T-helper 2 cell (primary cell): ENCODE measurements around the gene HDGFL3.
"Not testable (repeated sequence)": the region's sequence is repeated elsewhere in the genome, so short reads cannot be mapped to it uniquely, and the experiment has no call there.

Experiments used
- DNase-seq, 5 experiments: peaks; one replicate each; pipeline versions ENCODE4 v3.0.0 to v3.0.0-alpha.2; 2012 to 2022

The HDGFL3 gene

DNA sequence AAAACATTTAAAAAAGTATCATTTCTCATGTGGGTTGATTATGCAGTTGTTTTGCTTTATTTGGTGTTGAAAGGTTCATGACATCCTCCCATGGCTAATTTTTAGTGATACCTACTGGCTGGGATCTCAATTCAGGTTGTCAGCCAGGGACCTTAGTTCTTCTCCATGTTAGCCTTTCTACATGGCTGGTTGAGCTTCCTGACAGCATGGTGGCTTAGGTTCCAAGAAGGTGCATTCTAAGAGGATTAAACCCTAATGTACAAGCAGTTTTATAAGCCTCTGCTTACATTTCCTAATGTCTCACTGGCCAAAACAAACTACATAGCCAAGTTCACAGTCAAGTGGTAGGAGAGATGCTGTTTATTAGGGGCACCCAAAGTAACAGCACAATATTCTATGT lies 109.5 kb downstream of the HDGFL3 start:
- no peak for DNase-seq

DNA sequence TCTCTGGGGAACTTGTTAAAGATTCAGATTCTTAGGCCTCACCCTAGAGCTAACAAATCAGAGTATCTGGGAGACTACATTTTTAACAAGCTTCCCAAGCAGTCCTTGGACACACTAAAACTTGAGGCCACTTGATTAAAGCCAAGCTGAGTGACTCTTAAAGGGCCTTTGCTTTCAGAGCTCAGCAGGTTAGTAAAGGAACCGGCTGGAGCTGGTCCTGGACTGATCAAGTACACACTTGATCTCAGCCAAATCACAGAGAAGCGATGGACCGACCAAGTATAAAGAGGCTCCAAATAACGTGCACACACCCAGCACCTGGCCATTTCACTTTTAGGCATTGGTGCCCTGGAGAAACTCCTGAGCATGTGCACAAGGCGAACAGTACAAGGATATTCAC lies 113.0 kb downstream of the HDGFL3 start:
- no peak for DNase-seq

DNA sequence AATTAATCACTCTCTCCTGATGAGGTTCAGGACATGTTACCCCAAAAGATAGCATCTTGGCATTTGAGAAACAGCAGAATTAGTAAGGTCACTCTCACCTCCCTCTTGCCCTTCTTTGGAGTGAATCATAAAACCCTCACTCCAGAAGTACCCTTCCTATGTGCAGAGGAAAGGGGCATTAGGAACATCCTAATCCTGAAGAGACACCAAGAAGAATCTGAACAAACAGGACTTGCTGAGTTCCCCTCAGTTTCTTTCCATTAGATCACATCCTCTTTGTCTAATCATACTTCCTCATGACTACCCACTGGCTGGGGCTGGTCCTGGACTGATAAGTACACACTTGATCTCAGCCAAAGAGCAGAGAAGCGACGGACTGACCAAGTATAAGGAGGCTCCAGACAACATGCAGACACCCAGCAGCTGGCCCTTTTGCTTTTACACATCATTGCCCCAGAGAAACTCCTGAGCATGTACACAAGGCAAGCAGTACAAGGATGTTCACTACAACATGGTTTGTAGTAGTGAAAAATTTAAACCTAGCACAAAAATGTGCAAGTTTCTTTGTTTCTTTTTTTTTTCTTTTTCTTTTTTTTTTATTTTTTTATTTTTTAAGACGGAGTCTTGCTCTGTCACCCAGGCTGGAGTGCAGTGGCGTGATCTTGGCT lies 115.2 kb downstream of the HDGFL3 start:
- no peak for DNase-seq

DNA sequence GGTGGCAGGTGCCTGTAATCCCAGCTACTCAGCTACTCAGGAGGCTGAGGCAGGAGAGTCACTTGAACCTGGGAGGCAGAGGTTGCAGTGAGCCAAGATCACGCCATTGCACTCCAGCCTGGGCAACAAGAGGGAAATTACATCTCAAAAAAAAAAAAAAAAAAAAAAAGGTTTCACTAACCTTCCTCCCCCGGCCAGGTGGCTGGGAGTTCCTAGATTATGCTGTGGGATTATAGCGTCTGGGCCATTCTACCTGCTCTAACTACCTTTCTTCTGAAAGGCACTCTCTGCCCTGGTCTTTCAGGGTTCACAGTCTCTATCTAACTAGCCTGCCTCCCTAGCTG lies 115.7 kb downstream of the HDGFL3 start:
- DNase-seq: not testable (repeated sequence)

DNA sequence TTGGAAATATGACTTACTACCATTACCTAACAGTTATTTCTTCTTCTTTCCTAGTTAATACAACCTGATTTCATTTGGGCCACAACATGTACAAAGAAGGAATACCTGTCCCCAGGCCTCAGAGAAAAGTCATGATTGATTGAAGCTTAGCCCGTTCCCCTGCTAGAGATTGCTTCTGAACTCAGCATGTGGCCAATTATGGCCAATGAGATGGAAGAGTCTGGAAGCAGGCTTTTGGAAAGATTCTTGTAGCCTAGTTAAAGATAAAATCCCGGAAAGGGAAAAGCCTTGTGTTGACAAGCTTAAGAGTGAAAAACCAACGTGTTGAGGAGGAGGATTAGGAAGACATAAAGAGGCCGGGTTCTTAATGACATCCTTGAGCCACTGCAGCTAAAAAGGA lies 117.2 kb downstream of the HDGFL3 start:
- DNase-seq: no peak

DNA sequence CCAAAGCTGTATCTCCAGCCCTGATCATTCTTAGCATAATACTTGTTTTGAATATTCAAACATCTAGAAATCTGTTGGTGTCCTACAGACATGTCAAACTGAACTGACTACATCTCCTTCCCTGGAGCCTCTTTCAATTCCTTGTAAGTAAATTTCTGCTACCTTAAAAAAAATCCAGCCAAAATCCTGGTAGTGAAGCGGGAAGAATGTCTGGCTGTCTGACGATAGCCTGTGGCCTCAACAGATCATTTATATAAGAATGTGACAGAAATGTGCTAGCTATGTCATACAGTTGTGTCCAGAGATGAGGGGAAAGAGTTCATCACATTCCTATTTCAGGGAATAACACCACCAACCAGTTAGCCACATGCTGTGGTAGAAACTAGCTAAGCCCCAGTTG lies 118.7 kb downstream of the HDGFL3 start:
- DNase-seq: no peak

DNA sequence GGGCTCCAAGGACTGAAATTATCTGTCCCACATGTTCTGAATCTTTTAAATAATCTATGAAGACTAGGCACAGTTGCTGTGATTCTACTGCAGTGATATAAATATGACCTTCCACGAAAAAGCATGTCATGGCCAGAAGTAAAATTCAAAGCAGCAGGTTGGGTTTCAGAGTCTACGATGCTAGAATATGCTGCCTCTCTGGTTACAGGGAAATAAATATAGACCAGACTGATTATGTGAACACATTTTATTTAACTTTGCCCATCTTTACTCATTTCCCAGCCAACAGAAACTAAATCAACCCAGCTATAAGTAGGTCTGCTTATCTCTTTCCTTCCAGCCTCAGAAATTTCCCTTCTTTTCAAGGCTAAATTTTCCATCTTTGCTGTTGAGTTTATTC lies 120.0 kb downstream of the HDGFL3 start:
- no peak for DNase-seq

DNA sequence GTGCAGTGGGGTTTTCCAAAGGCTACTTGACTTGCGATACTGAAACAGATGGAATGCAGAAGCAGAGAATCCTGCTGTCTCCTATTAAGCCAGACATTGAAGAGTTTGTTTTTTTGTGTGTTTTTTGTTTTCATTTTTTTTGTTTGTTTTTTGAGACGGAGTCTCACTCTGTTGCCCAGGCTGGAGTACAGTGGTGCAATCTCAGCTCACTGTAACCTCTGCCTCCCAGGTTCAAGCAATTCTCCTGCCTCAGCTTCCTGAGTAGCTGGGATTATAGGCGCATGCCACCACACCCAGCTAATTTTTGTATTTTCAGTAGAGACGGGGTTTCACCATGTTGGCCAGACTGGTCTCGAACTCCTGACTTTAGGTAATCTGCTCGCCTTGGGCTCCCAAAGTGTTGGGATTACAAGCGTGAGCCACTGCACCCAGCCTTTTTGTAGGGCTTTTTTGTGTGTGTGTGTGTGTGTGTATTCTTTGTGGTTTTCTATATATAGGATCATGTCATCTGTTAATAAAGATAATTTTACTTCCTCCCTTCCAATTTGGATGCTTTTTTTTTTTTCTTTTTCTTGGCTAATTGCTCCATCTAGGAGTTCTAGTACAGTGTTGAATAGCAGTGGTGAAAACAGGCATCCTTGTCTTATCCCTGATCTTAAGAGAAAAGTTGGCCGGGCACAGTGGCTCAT lies 121.6 kb downstream of the HDGFL3 start:
- not testable (repeated sequence) for DNase-seq

DNA sequence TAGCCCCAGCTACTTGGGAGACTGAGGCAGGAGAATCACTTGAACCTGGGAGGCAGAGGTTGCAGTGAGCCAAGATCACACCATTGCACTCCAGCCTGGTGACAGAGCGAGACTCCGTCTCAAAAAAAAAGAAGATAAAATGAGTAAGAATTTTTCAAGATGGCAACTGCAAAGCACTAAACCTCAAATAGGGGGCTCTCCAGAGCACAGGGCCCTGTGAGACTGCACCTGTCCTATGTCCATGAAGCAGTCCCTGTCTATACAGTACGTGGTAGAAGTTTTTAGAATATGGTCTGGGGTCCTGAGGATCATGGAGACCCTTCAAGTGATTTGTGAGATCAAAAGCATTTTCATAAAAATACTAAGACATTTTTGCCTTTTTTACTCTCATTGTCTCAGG lies 122.2 kb downstream of the HDGFL3 start:
- not testable (repeated sequence) for DNase-seq

DNA sequence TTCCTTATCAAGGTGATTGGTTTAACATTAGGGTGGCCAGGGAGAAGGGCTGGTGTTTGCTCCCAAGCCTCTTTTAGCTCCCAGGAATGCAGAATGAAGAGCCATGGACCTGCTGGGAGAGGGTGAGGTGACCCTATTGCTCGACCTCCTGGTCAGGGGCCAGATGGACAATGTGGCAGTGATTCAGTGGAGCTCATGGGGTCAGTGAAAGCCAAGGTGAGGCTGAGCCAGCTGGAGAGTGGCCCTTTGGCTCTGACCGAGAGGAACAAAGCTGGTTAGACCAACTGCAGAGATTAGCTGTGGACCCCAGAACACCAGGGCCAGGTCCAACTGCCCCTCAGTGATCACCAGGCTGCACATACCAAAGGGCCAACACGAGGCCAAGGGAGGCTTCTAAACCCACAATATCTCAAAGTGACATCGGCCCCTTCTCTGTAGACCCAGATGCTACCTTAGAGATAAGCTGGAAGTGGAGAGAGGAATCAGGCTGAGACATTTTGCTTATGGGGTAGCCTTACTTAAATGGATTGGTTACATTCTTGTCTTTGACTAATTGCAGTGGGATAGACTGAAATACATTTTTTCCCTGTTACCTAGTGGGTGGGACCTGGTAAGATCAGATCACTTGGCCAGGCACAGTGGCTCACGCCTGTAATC lies 124.8 kb downstream of the HDGFL3 start:
- no peak for DNase-seq

DNA sequence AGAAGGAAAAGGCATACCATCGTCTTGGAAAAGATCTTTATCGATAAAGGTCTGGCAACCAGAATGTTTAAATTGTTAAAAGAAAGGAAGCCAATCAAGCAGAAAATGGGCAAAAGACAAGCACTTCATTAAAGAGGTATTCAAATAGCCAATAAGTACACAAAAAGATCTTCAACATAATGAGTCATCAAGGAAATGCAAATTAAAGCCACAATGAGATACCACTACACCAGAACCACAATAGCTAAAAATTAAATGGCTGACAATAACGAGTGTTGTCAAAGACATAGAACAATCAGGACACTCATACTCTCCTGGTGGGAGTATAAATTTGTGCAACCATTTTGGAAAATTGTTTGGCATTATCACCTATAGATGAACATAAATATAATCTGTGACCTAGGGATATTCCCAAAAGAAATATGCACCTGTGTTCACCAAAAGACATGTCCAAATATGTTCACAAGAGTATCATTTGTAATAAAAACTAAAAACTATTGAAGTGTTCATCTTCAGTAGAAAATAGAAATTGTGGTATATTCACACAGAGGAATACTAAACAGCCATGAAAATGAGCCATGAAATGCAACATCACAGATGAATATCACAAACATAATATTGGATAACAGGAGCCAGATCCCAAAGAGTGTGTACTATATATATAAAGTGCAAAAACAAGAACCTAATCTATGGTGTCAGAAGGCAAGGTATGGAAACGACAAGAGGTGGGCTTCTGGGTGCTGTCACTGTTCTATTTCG lies 126.2 kb downstream of the HDGFL3 start:
- DNase-seq: peak in 1 of 5 experiments; percentile 56

DNA sequence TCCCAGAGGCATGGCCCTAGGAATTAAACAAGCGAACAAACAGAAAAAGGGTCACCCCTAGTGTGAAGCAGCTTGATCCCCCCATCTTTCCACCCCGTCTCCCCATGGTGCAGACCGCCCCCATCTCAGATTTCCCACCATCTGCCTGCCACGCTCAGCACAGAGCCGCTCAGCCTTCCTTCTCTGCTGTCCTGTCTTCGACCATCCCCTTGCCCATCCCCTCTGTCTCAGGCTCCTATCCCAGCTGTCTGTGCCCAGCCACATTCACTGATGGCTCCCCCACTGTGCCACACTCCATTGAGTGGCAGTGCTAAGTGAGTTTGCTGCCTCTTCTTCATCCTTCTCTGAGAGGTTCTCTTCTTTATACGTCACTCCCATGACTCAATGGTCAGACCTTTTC lies 128.9 kb downstream of the HDGFL3 start:
- no peak for DNase-seq
